Liver (tissue), 9 donors: Measurements from ENCODE around the gene NUP205. TPM values are rescaled to one million over a fixed set of nuclear protein-coding genes. Genes with fewer than 3 reads are reported as not detected.

Experiments
- DNase-seq: peaks from one replicate; pipeline ENCODE4 v3.0.0-alpha.2; 2017; ENCODE audit warnings: low spot score
- H3K27ac ChIP-seq, 2 donors: one replicate each; pipeline ENCODE4 v1.7.0; 2013; ENCODE audit warnings: inconsistent platforms in 2 of 2, low read length in 2 of 2, control low read depth in 1 of 2, low read depth in 1 of 2, mild to moderate bottlenecking in 1 of 2
- H3K27me3 ChIP-seq, 4 donors: one replicate each; pipeline versions ENCODE4 v1.6.1 to v1.7.0; 2013; ENCODE audit warnings: low read length in 3 of 4, inconsistent platforms in 1 of 4, mild to moderate bottlenecking in 1 of 4, moderate library complexity in 1 of 4; ENCODE audit not compliant: control insufficient read depth in 4 of 4, insufficient read depth in 4 of 4
- H3K36me3 ChIP-seq, 4 donors: one replicate each; pipeline versions ENCODE4 v1.6.1 to v1.7.0; 2013; ENCODE audit warnings: low read length in 3 of 4, mild to moderate bottlenecking in 3 of 4, low read depth in 1 of 4, moderate library complexity in 1 of 4; ENCODE audit not compliant: control insufficient read depth in 4 of 4, insufficient read depth in 3 of 4
- H3K4me1 ChIP-seq, 4 donors: one replicate each; pipeline versions ENCODE4 v1.6.1 to v1.7.0; 2013; ENCODE audit warnings: low read length in 3 of 4, mild to moderate bottlenecking in 3 of 4, moderate library complexity in 1 of 4; ENCODE audit not compliant: control insufficient read depth in 4 of 4, insufficient read depth in 4 of 4
- H3K4me3 ChIP-seq, 3 donors: one replicate each; pipeline versions ENCODE4 v1.6.1 to v1.7.0; 2013; ENCODE audit warnings: low read length in 3 of 3, control low read depth in 1 of 3, low read depth in 1 of 3, mild to moderate bottlenecking in 1 of 3
- H3K9ac ChIP-seq, 2 donors: one replicate each; pipeline ENCODE4 v1.7.0; 2013; ENCODE audit warnings: low read length in 2 of 2, mild to moderate bottlenecking in 2 of 2, moderate library complexity in 2 of 2, control low read depth in 1 of 2, low read depth in 1 of 2
- H3K9me3 ChIP-seq, 4 donors: one replicate each; pipeline versions ENCODE4 v1.6.1 to v1.7.0; 2013; ENCODE audit warnings: low read length in 3 of 4; ENCODE audit not compliant: control insufficient read depth in 4 of 4
- EGR1 ChIP-seq, 2 donors: IDR thresholded peaks; 2 replicates each; pipeline ENCODE4 v1.6.1; 2016 to 2018; ENCODE audit warnings: antibody characterized with exemption in 2 of 2, low read depth in 2 of 2
- FOXA1 ChIP-seq: IDR thresholded peaks from 2 replicates; pipeline ENCODE4 v1.6.1; 2016; ENCODE audit warnings: antibody characterized with exemption
- GABPA ChIP-seq, 2 donors: IDR thresholded peaks in 1 of 2; conservative IDR thresholded peaks in 1 of 2; 2 replicates each; pipeline ENCODE4 v1.6.1; 2016; ENCODE audit warnings: antibody characterized with exemption in 2 of 2, mild to moderate bottlenecking in 1 of 2, moderate library complexity in 1 of 2
- HNF4A ChIP-seq, 2 donors: conservative IDR thresholded peaks; 2 replicates each; pipeline ENCODE4 v1.6.1; 2016; ENCODE audit warnings: antibody characterized with exemption in 2 of 2, mild to moderate bottlenecking in 2 of 2
- HNF4G ChIP-seq: IDR thresholded peaks from 2 replicates; pipeline ENCODE4 v1.6.1; 2016; ENCODE audit warnings: antibody characterized with exemption
- JUND ChIP-seq, 2 donors: IDR thresholded peaks; 2 replicates each; pipeline ENCODE4 v1.6.1; 2016; ENCODE audit warnings: antibody characterized with exemption in 2 of 2
- NR2F2 ChIP-seq: IDR thresholded peaks from 2 replicates; pipeline ENCODE4 v1.6.1; 2016; ENCODE audit warnings: antibody characterized with exemption
- RAD21 ChIP-seq, 2 donors: IDR thresholded peaks; 2 replicates each; pipeline ENCODE4 v1.6.1; 2016; ENCODE audit warnings: antibody characterized with exemption in 2 of 2, mild to moderate bottlenecking in 2 of 2
- RXRA ChIP-seq, 2 donors: IDR thresholded peaks; 2 replicates each; pipeline ENCODE4 v1.6.1; 2017 to 2018; ENCODE audit warnings: antibody characterized with exemption in 2 of 2, mild to moderate bottlenecking in 1 of 2
- ZBTB33 ChIP-seq: IDR thresholded peaks from 2 replicates; pipeline ENCODE4 v1.6.1; 2016; ENCODE audit warnings: antibody characterized with exemption
- WGBS: extraction: QIAGEN DNeasy Blood & Tissue Kit; methylation state at CpG from one replicate; pipeline ENCODE4 v1.1.7; 2013; 5-methylcytosine and 5-hydroxymethylcytosine counted together
- polyA plus RNA-seq, 2 donors: library from polyadenylated mRNA; stranded (reverse) in 1 of 2; unstranded in 1 of 2; fragments of 200-250 nt in 1 of 2; fragments of >200 nt in 1 of 2; fragmentation: Nextera tagmentation in 1 of 2; extraction: Ambion mirVana in 1 of 2; gene quantifications; one replicate each; pipeline versions ENCODE4 v1.2.1 to v1.2.3, GENCODE V29; 2013 to 2015
- total RNA-seq, 2 donors: library from RNA; depleted of rRNA; stranded (reverse); fragments of >200 nt; gene quantifications; one replicate each; pipeline ENCODE4 v1.2.3, GENCODE V29; 2014
- TF ChIP-seq, protein P1 (sequence below): IDR thresholded peaks from 2 replicates; pipeline ENCODE4 v1.6.1; 2016; ENCODE audit warnings: antibody characterized with exemption, mild to moderate bottlenecking
- TF ChIP-seq, protein P2 (sequence below): IDR thresholded peaks from 2 replicates; pipeline ENCODE4 v1.6.1; 2016; ENCODE audit warnings: antibody characterized with exemption
- donor health status: healthy.
- donor health status: healthy.
- donor health status: healthy.
- donor health status: healthy.
- donor health status: healthy.

The NUP205 gene
- total and polyA plus RNA-seq, 4 donors, result 6.3 to 27.8 (median 12.0) TPM

DNA sequence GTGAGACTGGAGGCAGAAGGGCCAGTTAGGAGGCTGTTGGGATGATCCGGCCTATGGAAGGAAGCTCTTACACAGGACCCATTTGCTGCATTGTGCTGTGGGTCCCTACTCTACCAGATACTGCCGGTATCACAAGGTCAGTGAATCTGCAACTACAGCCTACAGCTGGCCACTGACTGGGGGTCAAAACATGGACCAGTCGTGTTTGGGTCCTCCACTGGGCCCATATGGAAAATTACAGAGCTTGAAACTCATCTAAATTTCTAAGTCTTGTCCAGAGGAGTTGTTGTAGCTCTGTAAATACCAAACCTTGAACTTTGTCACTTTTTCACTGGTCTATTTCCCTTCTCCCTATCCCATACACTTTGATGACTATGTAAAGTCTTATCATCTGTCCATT, 5.6 kb upstream of the NUP205 start:
- WGBS, result 69% methylated on average over 3 of the region's 3 CpGs
- Histone ChIP-seq H3K9ac (no peak overlapping the region), H3K27ac (no peak overlapping the region), H3K4me1 (no peaks in the 10 kb centered on the region), H3K9me3 (no peaks in the 10 kb centered on the region), H3K36me3 (no peaks in the 10 kb centered on the region), H3K27me3 (no peaks in the 10 kb centered on the region), H3K4me3 (no peak overlapping the region)
- no peak for TF ChIP-seq HNF4G
- no peak for TF ChIP-seq RAD21 (IDR thresholded peaks at IDR 0.05)
- TF ChIP-seq RXRA (IDR thresholded peaks at IDR 0.05), result no peak
- no peak for TF ChIP-seq NR2F2
- no peak for TF ChIP-seq EGR1 (IDR thresholded peaks at IDR 0.05; ENCODE audit: low read depth in 2 of 2)
- TF ChIP-seq ZBTB33, result no peak
- no peak for DNase-seq

DNA sequence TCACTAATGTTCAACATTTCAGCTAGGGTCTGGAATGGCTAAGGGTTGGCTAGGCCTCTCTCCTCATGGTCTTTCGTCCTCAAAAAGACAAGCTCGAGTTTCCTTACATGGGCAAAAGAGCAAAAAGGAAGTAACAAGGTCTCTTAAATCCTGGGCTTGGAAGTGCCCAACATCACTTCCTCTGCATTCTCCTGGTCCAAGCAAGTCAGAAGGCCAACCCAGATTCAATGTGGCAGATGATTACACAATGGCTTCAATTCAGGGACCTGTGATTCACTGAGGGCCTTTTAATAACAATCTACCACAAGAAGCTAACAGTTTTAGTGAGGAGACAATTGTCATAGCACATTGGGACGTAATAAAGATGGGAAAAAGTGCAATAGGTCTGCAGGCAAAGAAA, 4.4 kb upstream of the NUP205 start:
- Histone ChIP-seq H3K4me3 (no peak overlapping the region), H3K27ac (no peak overlapping the region), H3K4me1 (peaks cover 0 to 5% (median under 1%) of the 10 kb centered on the region in 4 donors), H3K27me3 (no peaks in the 10 kb centered on the region), H3K9ac (peak overlapping the region in 1 of 2 donors; percentile 14), H3K9me3 (no peaks in the 10 kb centered on the region), H3K36me3 (no peaks in the 10 kb centered on the region)
- TF ChIP-seq, protein P1, sequence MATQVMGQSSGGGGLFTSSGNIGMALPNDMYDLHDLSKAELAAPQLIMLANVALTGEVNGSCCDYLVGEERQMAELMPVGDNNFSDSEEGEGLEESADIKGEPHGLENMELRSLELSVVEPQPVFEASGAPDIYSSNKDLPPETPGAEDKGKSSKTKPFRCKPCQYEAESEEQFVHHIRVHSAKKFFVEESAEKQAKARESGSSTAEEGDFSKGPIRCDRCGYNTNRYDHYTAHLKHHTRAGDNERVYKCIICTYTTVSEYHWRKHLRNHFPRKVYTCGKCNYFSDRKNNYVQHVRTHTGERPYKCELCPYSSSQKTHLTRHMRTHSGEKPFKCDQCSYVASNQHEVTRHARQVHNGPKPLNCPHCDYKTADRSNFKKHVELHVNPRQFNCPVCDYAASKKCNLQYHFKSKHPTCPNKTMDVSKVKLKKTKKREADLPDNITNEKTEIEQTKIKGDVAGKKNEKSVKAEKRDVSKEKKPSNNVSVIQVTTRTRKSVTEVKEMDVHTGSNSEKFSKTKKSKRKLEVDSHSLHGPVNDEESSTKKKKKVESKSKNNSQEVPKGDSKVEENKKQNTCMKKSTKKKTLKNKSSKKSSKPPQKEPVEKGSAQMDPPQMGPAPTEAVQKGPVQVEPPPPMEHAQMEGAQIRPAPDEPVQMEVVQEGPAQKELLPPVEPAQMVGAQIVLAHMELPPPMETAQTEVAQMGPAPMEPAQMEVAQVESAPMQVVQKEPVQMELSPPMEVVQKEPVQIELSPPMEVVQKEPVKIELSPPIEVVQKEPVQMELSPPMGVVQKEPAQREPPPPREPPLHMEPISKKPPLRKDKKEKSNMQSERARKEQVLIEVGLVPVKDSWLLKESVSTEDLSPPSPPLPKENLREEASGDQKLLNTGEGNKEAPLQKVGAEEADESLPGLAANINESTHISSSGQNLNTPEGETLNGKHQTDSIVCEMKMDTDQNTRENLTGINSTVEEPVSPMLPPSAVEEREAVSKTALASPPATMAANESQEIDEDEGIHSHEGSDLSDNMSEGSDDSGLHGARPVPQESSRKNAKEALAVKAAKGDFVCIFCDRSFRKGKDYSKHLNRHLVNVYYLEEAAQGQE, result no peak
- TF ChIP-seq, protein P2, sequence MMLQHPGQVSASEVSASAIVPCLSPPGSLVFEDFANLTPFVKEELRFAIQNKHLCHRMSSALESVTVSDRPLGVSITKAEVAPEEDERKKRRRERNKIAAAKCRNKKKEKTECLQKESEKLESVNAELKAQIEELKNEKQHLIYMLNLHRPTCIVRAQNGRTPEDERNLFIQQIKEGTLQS, result no peak
- TF ChIP-seq EGR1 (IDR thresholded peaks at IDR 0.05; ENCODE audit: low read depth in 2 of 2) (no peak), FOXA1 (no peak), RXRA (IDR thresholded peaks at IDR 0.05) (no peak), JUND (IDR thresholded peaks at IDR 0.05) (no peak), HNF4A (conservative IDR thresholded peaks at IDR 0.05) (no peak), NR2F2 (no peak), GABPA (IDR thresholded peaks at IDR 0.05 in 1 of 2, conservative IDR thresholded peaks at IDR 0.05 in 1 of 2) (no peak), ZBTB33 (no peak)
- WGBS, result 92% methylated on average over 3 of the region's 3 CpGs
- no peak for DNase-seq
